ES-I3 (cell line): ENCODE data around the gene GLT8D2.
A peak's percentile ranks its signal among the peaks of the same experiment; 100 is the strongest.

Experiments used
- H3K36me3 ChIP-seq: 2 replicates; pipeline ENCODE4 v1.6.1; 2013; ENCODE audit warnings: mild to moderate bottlenecking, low read length, control low read depth, moderate library complexity; ENCODE audit not compliant: insufficient read depth
- H3K4me1 ChIP-seq: 2 replicates; pipeline ENCODE4 v1.6.1; 2013; ENCODE audit warnings: mild to moderate bottlenecking, control low read depth, low read length; ENCODE audit not compliant: insufficient read depth
- H3K9ac ChIP-seq: 2 replicates; pipeline ENCODE4 v1.6.1; 2013; ENCODE audit warnings: low read depth, mild to moderate bottlenecking, low read length, moderate library complexity
- H3K9me3 ChIP-seq: 2 replicates; pipeline ENCODE4 v1.6.1; 2013; ENCODE audit warnings: mild to moderate bottlenecking, low read length, moderate library complexity; ENCODE audit not compliant: control insufficient read depth, insufficient read depth

The GLT8D2 gene

GRCh38 chr12:103964805-103965204, 85.2 kb downstream of the GLT8D2 start:
- peaks cover 5% of the 10 kb centered on the region; the same call in 1 of the 2 replicates for H3K4me1 ChIP-seq
- H3K9ac ChIP-seq: peak overlapping the region; percentile 85
- H3K36me3 ChIP-seq: no peaks in the 10 kb centered on the region
- H3K9me3 ChIP-seq: no peaks in the 10 kb centered on the region

GRCh38 chr12:103962493-103962892, 87.5 kb downstream of the GLT8D2 start:
- Histone ChIP-seq H3K9me3 (no peaks in the 10 kb centered on the region), H3K36me3 (no peaks in the 10 kb centered on the region), H3K4me1 (peaks cover 5% of the 10 kb centered on the region; the same call in 1 of the 2 replicates), H3K9ac (no peak overlapping the region)

GRCh38 chr12:103960616-103961227, 89.3 kb downstream of the GLT8D2 start:
- H3K9me3 ChIP-seq: no peaks in the 10 kb centered on the region
- peaks cover 5% of the 10 kb centered on the region; the same call in 1 of the 2 replicates for H3K4me1 ChIP-seq
- H3K9ac ChIP-seq: no peak overlapping the region
- H3K36me3 ChIP-seq: no peaks in the 10 kb centered on the region

GRCh38 chr12:103958621-103959020, 91.4 kb downstream of the GLT8D2 start:
- H3K36me3 ChIP-seq: peaks cover 6% of the 10 kb centered on the region; the same call in 1 of the 2 replicates
- no peaks in the 10 kb centered on the region for H3K9me3 ChIP-seq
- H3K9ac ChIP-seq: no peak overlapping the region
- H3K4me1 ChIP-seq: no peaks in the 10 kb centered on the region

GRCh38 chr12:103957865-103958388, 92.1 kb downstream of the GLT8D2 start:
- Histone ChIP-seq H3K9ac (peak overlapping the region; percentile 91; the same call in 1 of the 2 replicates), H3K36me3 (peaks cover 13% of the 10 kb centered on the region), H3K4me1 (no peaks in the 10 kb centered on the region), H3K9me3 (no peaks in the 10 kb centered on the region)

GRCh38 chr12:103956509-103957027, 93.4 kb downstream of the GLT8D2 start:
- Histone ChIP-seq H3K4me1 (no peaks in the 10 kb centered on the region), H3K9ac (peak overlapping the region; percentile 91), H3K36me3 (peaks cover 20% of the 10 kb centered on the region), H3K9me3 (no peaks in the 10 kb centered on the region)

- Histone ChIP-seq H3K4me1 (no peaks in the 10 kb centered on the region), H3K36me3 (peaks cover 23% of the 10 kb centered on the region), H3K9ac (peak overlapping the region; percentile 91), H3K9me3 (no peaks in the 10 kb centered on the region)
Observed at GRCh38 chr12:103955811-103956508, 94.0 kb downstream of the GLT8D2 start.

GRCh38 chr12:103952497-103952896, 97.5 kb downstream of the GLT8D2 start:
- no peaks in the 10 kb centered on the region for H3K4me1 ChIP-seq
- peaks cover 29% of the 10 kb centered on the region for H3K36me3 ChIP-seq
- H3K9ac ChIP-seq: no peak overlapping the region

GRCh38 chr12:103948746-103949406, 101.1 kb downstream of the GLT8D2 start:
- H3K9me3 ChIP-seq: no peaks in the 10 kb centered on the region
- peaks cover 47% of the 10 kb centered on the region for H3K36me3 ChIP-seq
- H3K4me1 ChIP-seq: no peaks in the 10 kb centered on the region
- H3K9ac ChIP-seq: no peak overlapping the region

More at GRCh38 chr12:103952497-103952896, 97.5 kb downstream of the GLT8D2 start:
- no peaks in the 10 kb centered on the region for H3K9me3 ChIP-seq

GRCh38 chr12:103947871-103948555, 102.0 kb downstream of the GLT8D2 start:
- no peaks in the 10 kb centered on the region for H3K4me1 ChIP-seq
- peaks cover 45% of the 10 kb centered on the region for H3K36me3 ChIP-seq
- no peak overlapping the region for H3K9ac ChIP-seq
- no peaks in the 10 kb centered on the region for H3K9me3 ChIP-seq

- Histone ChIP-seq H3K4me1 (no peaks in the 10 kb centered on the region), H3K9me3 (no peaks in the 10 kb centered on the region), H3K9ac (no peak overlapping the region), H3K36me3 (peaks cover 51% of the 10 kb centered on the region)
Observed at GRCh38 chr12:103944964-103945363, 105.0 kb downstream of the GLT8D2 start.
